HG03095 (cell line): ENCODE measurements around the gene CTSH.
"Not testable (repeated sequence)": the region's sequence is repeated elsewhere in the genome, so short reads cannot be mapped to it uniquely, and the experiment has no call there.

ENCODE experiments used
- ATAC-seq: cut with Tn5 transposase; IDR thresholded peaks from one replicate; pipeline ENCODE4 v1.9.1; 2021; ENCODE audit warnings: moderate library complexity; ENCODE audit not compliant: unreplicated experiment

Gene CTSH

GRCh38 chr15:78898540-78898939 is 46.3 kb downstream of the CTSH start:
- ATAC-seq: no peak

GRCh38 chr15:78895471-78895870 is 49.4 kb downstream of the CTSH start:
- ATAC-seq: no peak

GRCh38 chr15:78893538-78893937 is 51.3 kb downstream of the CTSH start:
- ATAC-seq: no peak

GRCh38 chr15:78889000-78889399 is 55.8 kb downstream of the CTSH start:
- ATAC-seq: no peak

GRCh38 chr15:78881681-78882080 is 63.2 kb downstream of the CTSH start:
- no peak for ATAC-seq

GRCh38 chr15:78880813-78881212 is 64.0 kb downstream of the CTSH start:
- no peak for ATAC-seq

GRCh38 chr15:78880242-78880533 is 64.7 kb downstream of the CTSH start:
- no peak for ATAC-seq

- ATAC-seq: no peak
Measured at GRCh38 chr15:78879517-78880241, 65.2 kb downstream of the CTSH start.

GRCh38 chr15:78878356-78878755 is 66.5 kb downstream of the CTSH start:
- ATAC-seq: no peak

GRCh38 chr15:78876954-78877353 is 67.9 kb downstream of the CTSH start:
- not testable (repeated sequence) for ATAC-seq

GRCh38 chr15:78875107-78875914 is 69.5 kb downstream of the CTSH start:
- no peak for ATAC-seq

GRCh38 chr15:78873793-78874765 is 70.8 kb downstream of the CTSH start:
- no peak for ATAC-seq

GRCh38 chr15:78872972-78873792 is 71.7 kb downstream of the CTSH start:
- peak; percentile 60 for ATAC-seq

GRCh38 chr15:78872155-78872971 is 72.5 kb downstream of the CTSH start, which contains the start of gene MORF4L1:
Gene MORF4L1, plus strand, starts transcription at chr15:78872890. Its CDS starts 128 bp downstream, at chr15:78873018.
- peak; percentile 82 for ATAC-seq

- not testable (repeated sequence) for ATAC-seq
Measured at GRCh38 chr15:78871483-78872127, 73.2 kb downstream of the CTSH start.
